HEK293 (cell line): Measurements from ENCODE around the gene IRF3.

ENCODE experiments used
- HOXC10 ChIP-seq: sonication (generic); formaldehyde crosslinking; IDR thresholded peaks from 2 replicates; pipeline ENCODE4 v1.8.1; 2023; ENCODE audit warnings: mild to moderate bottlenecking, missing genetic modification reagents
- IKZF3 ChIP-seq: fragments of 450-650 bp; IDR thresholded peaks from 2 replicates; pipeline ENCODE4 v1.5.0; 2018; ENCODE audit warnings: missing biosample characterization, mild to moderate bottlenecking, missing genetic modification characterization, moderate library complexity
- KLF7 ChIP-seq: fragments of 450-650 bp; formaldehyde crosslinking; IDR thresholded peaks from 2 replicates; pipeline ENCODE4 v1.5.1; 2016; ENCODE audit warnings: missing biosample characterization, missing genetic modification characterization, borderline replicate concordance
- KLF9 ChIP-seq: fragments of 450-650 bp; formaldehyde crosslinking; IDR thresholded peaks from 2 replicates; pipeline ENCODE4 v1.5.1; 2016; ENCODE audit warnings: missing biosample characterization, missing genetic modification characterization, low read depth
- MYNN ChIP-seq: fragments of 450-650 bp; formaldehyde crosslinking; IDR thresholded peaks from 2 replicates; pipeline ENCODE4 v1.5.1; 2016; ENCODE audit warnings: missing biosample characterization, missing genetic modification characterization, borderline replicate concordance
- SCRT1 ChIP-seq: fragments of 450-650 bp; formaldehyde crosslinking; IDR thresholded peaks from 2 replicates; pipeline ENCODE4 v1.5.1; 2016; ENCODE audit warnings: missing biosample characterization, missing genetic modification characterization, borderline replicate concordance
- SCRT2 ChIP-seq: fragments of 450-650 bp; formaldehyde crosslinking; IDR thresholded peaks from 2 replicates; pipeline ENCODE4 v1.5.1; 2016; ENCODE audit warnings: missing biosample characterization, missing genetic modification characterization
- SP2 ChIP-seq: fragments of 450-650 bp; formaldehyde crosslinking; IDR thresholded peaks from 2 replicates; pipeline ENCODE4 v1.5.1; 2016; ENCODE audit warnings: missing biosample characterization, missing genetic modification characterization
- TRIM28 ChIP-seq: IDR thresholded peaks from 2 replicates; pipeline ENCODE4 v1.6.1; 2011; ENCODE audit warnings: low read length, control low read depth, borderline replicate concordance
- WT1 ChIP-seq: fragments of 450-650 bp; formaldehyde crosslinking; IDR thresholded peaks from 2 replicates; pipeline ENCODE4 v1.5.1; 2016; ENCODE audit warnings: missing biosample characterization, missing genetic modification characterization
- YY1 ChIP-seq: fragments of 450-650 bp; formaldehyde crosslinking; IDR thresholded peaks from 2 replicates; pipeline ENCODE4 v1.5.1; 2018; ENCODE audit warnings: missing biosample characterization, missing genetic modification characterization
- ZFP41 ChIP-seq: fragments of 450-650 bp; formaldehyde crosslinking; IDR thresholded peaks from 2 replicates; pipeline ENCODE4 v1.5.1; 2016; ENCODE audit warnings: missing biosample characterization, missing genetic modification characterization, borderline replicate concordance
- ZIC2 ChIP-seq: fragments of 450-650 bp; formaldehyde crosslinking; IDR thresholded peaks from 2 replicates; pipeline ENCODE4 v1.5.1; 2016; ENCODE audit warnings: missing biosample characterization, missing genetic modification characterization
- ZNF121 ChIP-seq: fragments of 450-650 bp; formaldehyde crosslinking; IDR thresholded peaks from 2 replicates; pipeline ENCODE4 v1.5.1; 2016; ENCODE audit warnings: missing biosample characterization, missing genetic modification characterization
- ZNF132 ChIP-seq: fragments of 450-650 bp; formaldehyde crosslinking; IDR thresholded peaks from 2 replicates; pipeline ENCODE4 v1.5.1; 2017; ENCODE audit warnings: missing biosample characterization, missing genetic modification characterization, borderline replicate concordance
- ZNF157 ChIP-seq: fragments of 450-650 bp; formaldehyde crosslinking; IDR thresholded peaks from 2 replicates; pipeline ENCODE4 v1.5.1; 2016; ENCODE audit warnings: missing biosample characterization, missing genetic modification characterization
- ZNF16 ChIP-seq: fragments of 450-650 bp; formaldehyde crosslinking; IDR thresholded peaks from 2 replicates; pipeline ENCODE4 v1.5.1; 2016; ENCODE audit warnings: low read depth, missing biosample characterization, missing genetic modification characterization
- ZNF184 ChIP-seq: fragments of 450-650 bp; IDR thresholded peaks from 2 replicates; pipeline ENCODE4 v1.5.1; 2018; ENCODE audit warnings: missing biosample characterization, mild to moderate bottlenecking, missing genetic modification characterization
- ZNF211 ChIP-seq: fragments of 450-650 bp; formaldehyde crosslinking; IDR thresholded peaks from 2 replicates; pipeline ENCODE4 v1.5.1; 2016; ENCODE audit warnings: low read depth, missing biosample characterization, missing genetic modification characterization
- ZNF366 ChIP-seq: fragments of 450-650 bp; formaldehyde crosslinking; conservative IDR thresholded peaks from 2 replicates; pipeline ENCODE4 v1.5.1; 2016; ENCODE audit warnings: missing biosample characterization, missing genetic modification characterization
- ZNF394 ChIP-seq: fragments of 450-650 bp; formaldehyde crosslinking; IDR thresholded peaks from 2 replicates; pipeline ENCODE4 v1.5.1; 2016; ENCODE audit warnings: missing biosample characterization, missing genetic modification characterization, mild to moderate bottlenecking, moderate library complexity, borderline replicate concordance
- ZNF514 ChIP-seq: fragments of 450-650 bp; formaldehyde crosslinking; IDR thresholded peaks from 2 replicates; pipeline ENCODE4 v1.5.1; 2016; ENCODE audit warnings: missing biosample characterization, missing genetic modification characterization
- ZNF544 ChIP-seq: fragments of 450-650 bp; formaldehyde crosslinking; IDR thresholded peaks from 2 replicates; pipeline ENCODE4 v1.5.0; 2017; ENCODE audit warnings: missing biosample characterization, missing genetic modification characterization
- ZNF658 ChIP-seq: fragments of 450-650 bp; formaldehyde crosslinking; IDR thresholded peaks from 2 replicates; pipeline ENCODE4; 2016; ENCODE audit warnings: missing biosample characterization, missing genetic modification characterization
- ZNF792 ChIP-seq: fragments of 450-650 bp; formaldehyde crosslinking; IDR thresholded peaks from 2 replicates; pipeline ENCODE4 v1.5.1; 2016; ENCODE audit warnings: missing biosample characterization, missing genetic modification characterization
- ZSCAN23 ChIP-seq: fragments of 450-650 bp; formaldehyde crosslinking; IDR thresholded peaks from 2 replicates; pipeline ENCODE4 v1.5.1; 2016; ENCODE audit warnings: missing biosample characterization, missing genetic modification characterization
- ZSCAN30 ChIP-seq: fragments of 450-650 bp; IDR thresholded peaks from 2 replicates; pipeline ENCODE4 v1.5.1; 2018; ENCODE audit warnings: missing biosample characterization, mild to moderate bottlenecking, missing genetic modification characterization, moderate library complexity
- ZXDB ChIP-seq: fragments of 450-650 bp; formaldehyde crosslinking; IDR thresholded peaks from 2 replicates; pipeline ENCODE4 v1.5.1; 2016; ENCODE audit warnings: missing biosample characterization, missing genetic modification characterization
- TF ChIP-seq, protein P1 (sequence below): fragments of 450-650 bp; formaldehyde crosslinking; IDR thresholded peaks from 2 replicates; pipeline ENCODE4 v1.5.1; 2016; ENCODE audit warnings: missing biosample characterization, missing genetic modification characterization
- TF ChIP-seq, protein P2 (sequence below): fragments of 450-650 bp; formaldehyde crosslinking; IDR thresholded peaks from 2 replicates; pipeline ENCODE4 v1.5.1; 2016; ENCODE audit warnings: missing biosample characterization, missing genetic modification characterization
- TF ChIP-seq, protein P3 (sequence below): fragments of 450-650 bp; formaldehyde crosslinking; IDR thresholded peaks from 2 replicates; pipeline ENCODE4 v1.5.1; 2016; ENCODE audit warnings: missing biosample characterization, missing genetic modification characterization
- TF ChIP-seq, protein P4 (sequence below): fragments of 450-650 bp; formaldehyde crosslinking; IDR thresholded peaks from 2 replicates; pipeline ENCODE4 v1.5.1; 2016; ENCODE audit warnings: missing biosample characterization, missing genetic modification characterization, low read depth
- TF ChIP-seq, protein P5 (sequence below): fragments of 450-650 bp; formaldehyde crosslinking; IDR thresholded peaks from 2 replicates; pipeline ENCODE4 v1.5.1; 2017; ENCODE audit warnings: missing biosample characterization, missing genetic modification characterization

The IRF3 gene

DNA sequence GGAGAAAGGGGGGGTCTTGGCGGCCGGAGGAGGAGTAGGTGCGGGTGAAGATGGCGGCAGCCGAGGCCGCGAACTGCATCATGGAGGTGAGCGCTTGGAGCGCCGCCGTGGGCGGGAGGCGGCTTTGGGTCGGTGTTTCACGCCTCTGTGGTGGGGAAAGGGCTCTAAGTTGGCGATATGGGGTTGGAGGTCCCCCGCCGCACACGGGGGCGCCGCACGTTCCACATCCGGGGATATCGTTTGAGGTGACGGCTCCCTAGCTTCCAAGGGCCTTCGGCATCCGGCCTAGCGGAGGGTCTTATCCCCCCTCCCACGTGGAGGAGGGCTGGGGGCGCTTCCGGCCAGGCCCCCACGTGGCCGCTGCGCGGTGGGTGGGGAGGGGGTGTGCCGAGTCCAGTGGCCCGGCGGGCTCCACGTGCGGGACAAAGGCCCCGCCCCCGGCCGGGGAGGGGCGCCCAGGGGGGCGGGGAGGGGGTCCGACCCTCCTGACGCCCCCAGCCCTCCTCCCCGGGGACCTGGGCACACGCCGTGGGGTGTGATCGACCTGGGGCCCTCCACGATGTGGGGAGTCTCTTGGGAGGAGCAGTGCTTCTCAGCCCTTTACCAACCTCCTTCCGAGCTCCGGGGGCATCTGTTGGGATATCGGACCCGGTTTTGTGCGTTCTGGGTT, 11.7 kb upstream of the IRF3 start, which contains the start of gene PRMT1 (continued):
- TF ChIP-seq ZFP41 (tag by site-specific recombination) (no peak), ZNF544 (tag by site-specific recombination) (no peak), ZNF658 (tag by site-specific recombination) (no peak), MYNN (tag by site-specific recombination) (no peak), ZNF184 (tag by site-specific recombination) (no peak), SCRT1 (tag by site-specific recombination) (no peak), ZNF211 (no peak), ZNF121 (no peak), ZNF16 (no peak), KLF9 (peak; percentile 99), WT1 (peak; percentile 55; the same call in 1 of the 2 replicates), ZSCAN30 (tag by site-specific recombination) (peak; percentile 65; the same call in 1 of the 2 replicates), IKZF3 (0 out of 2 replicates have a peak, but pooled peaks have one; percentile 73), YY1 (tag by site-specific recombination) (peak; percentile 93; the same call in 1 of the 2 replicates), KLF7 (tag by site-specific recombination) (no peak; the same call in 1 of the 2 replicates), ZSCAN23 (tag by site-specific recombination) (no peak), ZNF792 (tag by site-specific recombination) (no peak), ZNF132 (no peak), ZNF157 (tag by site-specific recombination) (no peak; the same call in 1 of the 2 replicates), SP2 (no peak), ZIC2 (peak; percentile 14; the same call in 1 of the 2 replicates), ZXDB (tag by site-specific recombination) (peak; percentile 96), TRIM28 (no peak), HOXC10 (CRISPR knock-in tag) (no peak), ZNF514 (tag by site-specific recombination) (no peak), ZNF394 (tag by site-specific recombination) (no peak), SCRT2 (tag by site-specific recombination) (no peak), ZNF366 (tag by site-specific recombination) (no peak)
- TF ChIP-seq, protein P1, sequence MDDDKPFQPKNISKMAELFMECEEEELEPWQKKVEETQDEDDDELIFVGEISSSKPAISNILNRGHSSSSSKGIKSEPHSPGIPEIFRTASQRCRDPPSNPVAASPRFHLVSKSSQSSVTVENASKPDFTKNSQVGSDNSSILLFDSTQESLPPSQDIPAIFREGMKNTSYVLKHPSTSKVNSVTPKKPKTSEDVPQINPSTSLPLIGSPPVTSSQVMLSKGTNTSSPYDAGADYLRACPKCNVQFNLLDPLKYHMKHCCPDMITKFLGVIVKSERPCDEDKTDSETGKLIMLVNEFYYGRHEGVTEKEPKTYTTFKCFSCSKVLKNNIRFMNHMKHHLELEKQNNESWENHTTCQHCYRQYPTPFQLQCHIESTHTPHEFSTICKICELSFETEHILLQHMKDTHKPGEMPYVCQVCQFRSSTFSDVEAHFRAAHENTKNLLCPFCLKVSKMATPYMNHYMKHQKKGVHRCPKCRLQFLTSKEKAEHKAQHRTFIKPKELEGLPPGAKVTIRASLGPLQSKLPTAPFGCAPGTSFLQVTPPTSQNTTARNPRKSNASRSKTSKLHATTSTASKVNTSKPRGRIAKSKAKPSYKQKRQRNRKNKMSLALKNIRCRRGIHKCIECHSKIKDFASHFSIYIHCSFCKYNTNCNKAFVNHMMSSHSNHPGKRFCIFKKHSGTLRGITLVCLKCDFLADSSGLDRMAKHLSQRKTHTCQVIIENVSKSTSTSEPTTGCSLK (tag by site-specific recombination): no peak
- TF ChIP-seq, protein P2, sequence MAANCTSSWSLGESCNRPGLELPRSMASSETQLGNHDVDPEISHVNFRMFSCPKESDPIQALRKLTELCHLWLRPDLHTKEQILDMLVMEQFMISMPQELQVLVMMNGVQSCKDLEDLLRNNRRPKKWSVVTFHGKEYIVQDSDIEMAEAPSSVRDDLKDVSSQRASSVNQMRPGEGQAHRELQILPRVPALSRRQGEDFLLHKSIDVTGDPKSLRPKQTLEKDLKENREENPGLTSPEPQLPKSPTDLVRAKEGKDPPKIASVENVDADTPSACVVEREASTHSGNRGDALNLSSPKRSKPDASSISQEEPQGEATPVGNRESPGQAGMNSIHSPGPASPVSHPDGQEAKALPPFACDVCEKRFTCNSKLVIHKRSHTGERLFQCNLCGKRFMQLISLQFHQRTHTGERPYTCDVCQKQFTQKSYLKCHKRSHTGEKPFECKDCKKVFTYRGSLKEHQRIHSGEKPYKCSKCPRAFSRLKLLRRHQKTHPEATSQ (tag by site-specific recombination): no peak
- TF ChIP-seq, protein P3, sequence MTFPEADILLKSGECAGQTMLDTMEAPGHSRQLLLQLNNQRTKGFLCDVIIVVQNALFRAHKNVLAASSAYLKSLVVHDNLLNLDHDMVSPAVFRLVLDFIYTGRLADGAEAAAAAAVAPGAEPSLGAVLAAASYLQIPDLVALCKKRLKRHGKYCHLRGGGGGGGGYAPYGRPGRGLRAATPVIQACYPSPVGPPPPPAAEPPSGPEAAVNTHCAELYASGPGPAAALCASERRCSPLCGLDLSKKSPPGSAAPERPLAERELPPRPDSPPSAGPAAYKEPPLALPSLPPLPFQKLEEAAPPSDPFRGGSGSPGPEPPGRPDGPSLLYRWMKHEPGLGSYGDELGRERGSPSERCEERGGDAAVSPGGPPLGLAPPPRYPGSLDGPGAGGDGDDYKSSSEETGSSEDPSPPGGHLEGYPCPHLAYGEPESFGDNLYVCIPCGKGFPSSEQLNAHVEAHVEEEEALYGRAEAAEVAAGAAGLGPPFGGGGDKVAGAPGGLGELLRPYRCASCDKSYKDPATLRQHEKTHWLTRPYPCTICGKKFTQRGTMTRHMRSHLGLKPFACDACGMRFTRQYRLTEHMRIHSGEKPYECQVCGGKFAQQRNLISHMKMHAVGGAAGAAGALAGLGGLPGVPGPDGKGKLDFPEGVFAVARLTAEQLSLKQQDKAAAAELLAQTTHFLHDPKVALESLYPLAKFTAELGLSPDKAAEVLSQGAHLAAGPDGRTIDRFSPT: no peak
- TF ChIP-seq, protein P4, sequence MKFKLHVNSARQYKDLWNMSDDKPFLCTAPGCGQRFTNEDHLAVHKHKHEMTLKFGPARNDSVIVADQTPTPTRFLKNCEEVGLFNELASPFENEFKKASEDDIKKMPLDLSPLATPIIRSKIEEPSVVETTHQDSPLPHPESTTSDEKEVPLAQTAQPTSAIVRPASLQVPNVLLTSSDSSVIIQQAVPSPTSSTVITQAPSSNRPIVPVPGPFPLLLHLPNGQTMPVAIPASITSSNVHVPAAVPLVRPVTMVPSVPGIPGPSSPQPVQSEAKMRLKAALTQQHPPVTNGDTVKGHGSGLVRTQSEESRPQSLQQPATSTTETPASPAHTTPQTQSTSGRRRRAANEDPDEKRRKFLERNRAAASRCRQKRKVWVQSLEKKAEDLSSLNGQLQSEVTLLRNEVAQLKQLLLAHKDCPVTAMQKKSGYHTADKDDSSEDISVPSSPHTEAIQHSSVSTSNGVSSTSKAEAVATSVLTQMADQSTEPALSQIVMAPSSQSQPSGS: no peak
- TF ChIP-seq, protein P5, sequence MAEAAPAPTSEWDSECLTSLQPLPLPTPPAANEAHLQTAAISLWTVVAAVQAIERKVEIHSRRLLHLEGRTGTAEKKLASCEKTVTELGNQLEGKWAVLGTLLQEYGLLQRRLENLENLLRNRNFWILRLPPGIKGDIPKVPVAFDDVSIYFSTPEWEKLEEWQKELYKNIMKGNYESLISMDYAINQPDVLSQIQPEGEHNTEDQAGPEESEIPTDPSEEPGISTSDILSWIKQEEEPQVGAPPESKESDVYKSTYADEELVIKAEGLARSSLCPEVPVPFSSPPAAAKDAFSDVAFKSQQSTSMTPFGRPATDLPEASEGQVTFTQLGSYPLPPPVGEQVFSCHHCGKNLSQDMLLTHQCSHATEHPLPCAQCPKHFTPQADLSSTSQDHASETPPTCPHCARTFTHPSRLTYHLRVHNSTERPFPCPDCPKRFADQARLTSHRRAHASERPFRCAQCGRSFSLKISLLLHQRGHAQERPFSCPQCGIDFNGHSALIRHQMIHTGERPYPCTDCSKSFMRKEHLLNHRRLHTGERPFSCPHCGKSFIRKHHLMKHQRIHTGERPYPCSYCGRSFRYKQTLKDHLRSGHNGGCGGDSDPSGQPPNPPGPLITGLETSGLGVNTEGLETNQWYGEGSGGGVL (tag by site-specific recombination): peak; percentile 77
